OCI-LY7 (cell line): Measurements from ENCODE around the gene ACSS3.

ENCODE experiments used
- EZH2phosphoT487 ChIP-seq: fragments of 200-600 bp; sonication (generic); IDR thresholded peaks from 2 replicates; pipeline ENCODE4 v1.6.1; 2018; ENCODE audit warnings: low read depth, borderline replicate concordance, mild to moderate bottlenecking, mixed run types, antibody characterized with exemption, low read length, moderate library complexity, mixed read lengths
- TF ChIP-seq, protein P1 (sequence below): fragments of 200-600 bp; sonication (generic); conservative IDR thresholded peaks from 2 replicates; pipeline ENCODE4 v1.5.1; 2014; ENCODE audit warnings: mild to moderate bottlenecking, antibody characterized with exemption, low read length, moderate library complexity, mixed read lengths

DNA sequence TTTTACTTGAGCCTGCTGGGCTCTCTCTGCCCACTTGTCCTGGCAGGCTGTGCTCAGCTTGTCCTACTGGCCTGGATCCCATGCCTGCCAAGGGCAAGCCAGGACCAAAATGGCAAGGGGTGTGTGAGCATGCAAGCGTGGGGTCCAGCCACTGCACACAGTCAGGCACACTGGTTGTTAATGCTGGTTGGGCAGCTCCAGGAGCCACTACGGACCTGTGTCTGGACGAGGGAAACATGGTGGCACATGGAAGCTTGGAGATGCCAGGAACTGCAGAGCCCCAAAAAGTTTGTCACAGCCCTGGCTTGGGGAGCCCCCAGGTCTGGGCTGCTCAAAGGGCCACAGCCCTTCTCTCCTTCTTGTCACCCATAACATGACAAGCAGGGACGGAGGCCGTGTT is 83.8 kb downstream of the ACSS3 start:
- TF ChIP-seq, protein P1, sequence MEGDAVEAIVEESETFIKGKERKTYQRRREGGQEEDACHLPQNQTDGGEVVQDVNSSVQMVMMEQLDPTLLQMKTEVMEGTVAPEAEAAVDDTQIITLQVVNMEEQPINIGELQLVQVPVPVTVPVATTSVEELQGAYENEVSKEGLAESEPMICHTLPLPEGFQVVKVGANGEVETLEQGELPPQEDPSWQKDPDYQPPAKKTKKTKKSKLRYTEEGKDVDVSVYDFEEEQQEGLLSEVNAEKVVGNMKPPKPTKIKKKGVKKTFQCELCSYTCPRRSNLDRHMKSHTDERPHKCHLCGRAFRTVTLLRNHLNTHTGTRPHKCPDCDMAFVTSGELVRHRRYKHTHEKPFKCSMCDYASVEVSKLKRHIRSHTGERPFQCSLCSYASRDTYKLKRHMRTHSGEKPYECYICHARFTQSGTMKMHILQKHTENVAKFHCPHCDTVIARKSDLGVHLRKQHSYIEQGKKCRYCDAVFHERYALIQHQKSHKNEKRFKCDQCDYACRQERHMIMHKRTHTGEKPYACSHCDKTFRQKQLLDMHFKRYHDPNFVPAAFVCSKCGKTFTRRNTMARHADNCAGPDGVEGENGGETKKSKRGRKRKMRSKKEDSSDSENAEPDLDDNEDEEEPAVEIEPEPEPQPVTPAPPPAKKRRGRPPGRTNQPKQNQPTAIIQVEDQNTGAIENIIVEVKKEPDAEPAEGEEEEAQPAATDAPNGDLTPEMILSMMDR = no peak
- no peak for TF ChIP-seq EZH2phosphoT487
